HEK293T (cell line): Measurements from ENCODE around the gene GALNT16.
"Not testable (repeated sequence)": the region's sequence is repeated elsewhere in the genome, so short reads cannot be mapped to it uniquely, and the experiment has no call there.

Experiments used
- BHLHE40 ChIP-seq: fragments of 450-650 bp; IDR thresholded peaks from 2 replicates; pipeline ENCODE4 v1.6.1; 2016; ENCODE audit warnings: mild to moderate bottlenecking, moderate library complexity, borderline replicate concordance
- ELF4 ChIP-seq: fragments of 450-650 bp; IDR thresholded peaks from 2 replicates; pipeline ENCODE4 v1.6.1; 2017; ENCODE audit warnings: antibody characterized with exemption
- FOXA1 ChIP-seq: fragments of 450-650 bp; IDR thresholded peaks from 2 replicates; pipeline ENCODE4 v1.6.1; 2016; ENCODE audit warnings: mild to moderate bottlenecking
- FOXK2 ChIP-seq: fragments of 450-650 bp; IDR thresholded peaks from 2 replicates; pipeline ENCODE4 v1.6.1; 2016; ENCODE audit warnings: mild to moderate bottlenecking
- FOXM1 ChIP-seq: fragments of 450-650 bp; IDR thresholded peaks from 2 replicates; pipeline ENCODE4 v1.6.1; 2017; ENCODE audit warnings: mild to moderate bottlenecking, borderline replicate concordance
- HDGF ChIP-seq: fragments of 450-650 bp; IDR thresholded peaks from 2 replicates; pipeline ENCODE4 v1.6.1; 2017; ENCODE audit warnings: antibody characterized with exemption, borderline replicate concordance
- LEF1 ChIP-seq: fragments of 450-650 bp; IDR thresholded peaks from 2 replicates; pipeline ENCODE4 v1.6.1; 2017; ENCODE audit warnings: mild to moderate bottlenecking, borderline replicate concordance
- PKNOX1 ChIP-seq: fragments of 450-650 bp; IDR thresholded peaks from 2 replicates; pipeline ENCODE4 v1.6.1; 2016
- SP1 ChIP-seq: fragments of 450-650 bp; IDR thresholded peaks from 2 replicates; pipeline ENCODE4 v1.6.1; 2017
- SUZ12 ChIP-seq: fragments of 450-650 bp; IDR thresholded peaks from 2 replicates; pipeline ENCODE4 v1.6.1; 2016; ENCODE audit warnings: mild to moderate bottlenecking
- TARDBP ChIP-seq: fragments of 450-650 bp; IDR thresholded peaks from 2 replicates; pipeline ENCODE4 v1.6.1; 2016
- ZNF384 ChIP-seq: fragments of 450-650 bp; IDR thresholded peaks from 2 replicates; pipeline ENCODE4 v1.6.1; 2016

DNA sequence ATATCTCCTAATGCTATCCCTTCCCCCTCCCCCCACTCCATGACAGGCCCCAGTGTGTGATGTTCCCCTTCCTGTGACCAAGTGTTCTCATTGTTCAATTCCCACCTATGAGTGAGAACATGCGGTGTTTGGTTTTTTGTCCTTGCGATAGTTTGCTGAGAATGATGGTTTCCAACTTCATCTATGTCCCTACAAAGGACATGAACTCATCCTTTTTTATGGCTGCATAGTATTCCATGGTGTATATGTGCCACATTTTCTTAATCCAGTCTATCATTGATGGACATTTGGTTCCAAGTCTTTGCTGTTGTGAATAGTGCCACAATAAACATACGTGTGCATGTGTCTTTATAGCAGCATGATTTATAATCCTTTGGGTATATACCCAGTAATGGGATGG lies 42.3 kb upstream of the GALNT16 start:
- TF ChIP-seq HDGF, SP1, PKNOX1, FOXM1, FOXA1, ELF4, SUZ12, ZNF384, TARDBP, LEF1, FOXK2, BHLHE40: not testable (repeated sequence)
